GM21576 (cell line): ENCODE measurements around the gene MET.

Experiments
- ATAC-seq: cut with Tn5 transposase; IDR thresholded peaks from one replicate; pipeline ENCODE4 v1.9.1; 2021; ENCODE audit warnings: mild to moderate bottlenecking, moderate library complexity; ENCODE audit not compliant: unreplicated experiment

MET gene

DNA sequence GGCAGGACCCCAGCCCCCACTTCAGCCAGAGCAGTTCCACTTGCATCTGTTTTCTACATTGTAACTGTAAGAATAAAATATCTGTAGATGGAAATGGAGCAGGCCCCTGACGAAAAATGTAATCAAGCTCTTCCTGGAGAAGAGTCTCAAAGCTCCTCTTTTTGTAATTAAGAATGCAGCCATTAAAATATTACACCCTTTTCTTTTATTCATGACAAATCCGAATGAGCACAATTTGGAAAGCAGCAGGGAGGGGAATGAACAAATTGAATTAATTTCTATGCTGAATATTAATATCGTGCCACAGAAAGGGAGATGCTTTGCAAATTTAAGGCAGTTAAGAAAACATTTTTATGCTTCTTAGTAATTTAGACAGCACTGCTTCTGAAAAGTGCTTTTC is 165.6 kb downstream of the MET start:
- ATAC-seq, result no peak

DNA sequence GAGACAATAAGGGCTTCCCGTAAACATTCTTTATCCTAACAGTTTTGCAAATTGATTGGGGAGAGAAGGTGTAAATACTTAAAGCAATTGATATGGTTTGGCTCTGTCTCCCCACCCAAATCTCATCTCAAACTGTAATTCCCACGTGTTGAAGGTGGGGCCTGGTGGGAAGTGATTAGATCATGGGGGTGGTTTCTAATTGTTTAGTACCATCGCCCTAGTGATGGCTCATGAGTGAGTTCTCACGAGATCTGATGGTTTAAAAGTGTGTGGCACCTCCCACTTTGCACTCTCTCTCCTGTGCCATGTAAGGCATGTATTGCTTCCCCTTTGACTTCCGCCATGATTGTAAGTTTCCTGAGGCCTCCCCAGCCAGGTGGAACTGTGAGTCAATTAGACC is 168.3 kb downstream of the MET start:
- no peak for ATAC-seq

DNA sequence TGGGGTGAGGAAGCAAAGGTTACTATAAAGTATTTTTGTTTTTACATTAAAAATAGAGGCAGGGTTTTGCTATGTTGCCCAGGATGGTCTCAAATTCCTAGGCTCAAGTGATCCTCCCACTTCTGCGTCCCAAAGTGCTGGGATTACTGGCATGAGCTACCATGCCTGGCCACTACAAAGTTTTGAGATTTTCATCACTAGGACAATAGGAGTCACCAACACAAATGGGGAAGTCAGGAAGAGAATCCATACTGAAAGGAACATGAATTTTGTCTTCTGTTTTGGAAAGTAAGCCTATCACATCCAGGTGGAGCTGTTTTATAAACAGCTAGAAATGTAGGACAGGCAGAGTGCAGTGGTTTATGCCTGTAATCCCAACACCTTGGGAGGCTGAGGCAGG is 170.4 kb downstream of the MET start:
- ATAC-seq, result no peak

DNA sequence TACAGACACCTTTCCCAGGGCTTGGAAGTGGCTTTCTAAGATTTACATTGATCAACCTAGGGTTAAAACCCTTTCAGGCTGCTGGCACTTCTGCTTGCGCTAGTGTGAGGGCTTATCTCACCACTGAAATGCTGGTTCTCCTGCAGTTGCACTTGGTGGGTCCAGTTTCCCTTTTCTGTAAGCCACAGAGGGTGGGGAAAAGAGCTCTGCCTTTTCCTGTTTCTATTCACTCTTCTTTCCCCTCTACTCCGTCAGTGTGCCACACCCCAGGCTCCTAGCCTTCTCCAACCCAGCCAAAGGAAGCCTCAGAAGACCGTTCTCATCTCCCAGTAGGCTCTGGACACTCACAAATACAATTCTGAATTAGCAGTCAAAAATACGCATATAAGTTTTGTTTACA is 171.4 kb downstream of the MET start:
- no peak for ATAC-seq
